Sigmoid colon (tissue), 4 donors: ENCODE results near the gene STN1.

Experiments
- EP300 ChIP-seq, 4 donors: sonication (generic); formaldehyde crosslinking; IDR thresholded peaks; one replicate each; pipeline ENCODE4 v1.6.1; 2017; ENCODE audit warnings: antibody characterized with exemption in 4 of 4
- POLR2AphosphoS5 ChIP-seq, 4 donors: sonication (generic); formaldehyde crosslinking; IDR thresholded peaks; one replicate each; pipeline ENCODE4 v1.6.1; 2017; ENCODE audit warnings: antibody characterized with exemption in 4 of 4
- TF ChIP-seq, protein P1 (sequence below), 4 experiments: fragments of 450-650 bp in 3 of 4; fragments of 200-600 bp in 1 of 4; IDR thresholded peaks; one replicate each; pipeline ENCODE4 v1.5.1; 2016 to 2019; ENCODE audit warnings: antibody characterized with exemption in 4 of 4, mild to moderate bottlenecking in 3 of 4, moderate library complexity in 2 of 4

DNA sequence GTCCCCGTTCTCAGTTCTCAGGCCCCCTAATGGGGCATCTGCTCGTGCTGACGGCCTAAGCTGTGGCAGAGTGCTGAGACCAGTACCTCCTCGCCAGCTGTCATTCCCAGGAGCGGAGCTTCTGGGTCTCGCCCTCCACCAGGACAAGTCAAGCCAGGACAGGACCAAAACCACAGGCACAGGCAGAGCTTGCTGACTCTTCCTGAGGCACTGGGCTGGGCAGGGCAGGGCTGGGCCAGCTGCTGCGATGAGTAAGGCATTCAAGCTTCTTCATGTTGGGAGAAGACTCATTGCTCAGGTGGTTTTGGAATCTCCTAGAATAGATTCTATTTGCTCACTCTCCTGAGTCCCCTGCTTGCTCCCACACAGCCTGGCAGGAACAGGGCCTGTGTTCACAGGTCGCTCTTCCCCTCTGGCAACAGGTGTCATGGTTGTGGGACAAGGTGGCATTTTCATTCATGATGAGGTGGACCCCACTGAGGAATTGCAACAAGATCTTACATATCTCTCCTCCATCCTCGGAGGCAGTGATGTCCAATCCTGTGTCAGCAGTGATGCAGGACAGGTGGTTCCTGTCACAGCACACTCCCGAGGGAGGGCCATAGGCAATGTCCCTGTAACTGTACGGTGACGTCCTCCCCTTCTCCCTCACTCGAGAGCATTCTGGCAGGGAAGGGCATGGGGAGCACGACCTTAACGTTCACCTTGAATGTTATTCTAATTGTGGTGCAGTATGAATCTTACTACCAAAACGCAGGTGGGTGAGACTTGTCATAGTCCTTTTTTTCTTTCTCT, 45.6 kb downstream of the STN1 start:
- TF ChIP-seq, protein P1, sequence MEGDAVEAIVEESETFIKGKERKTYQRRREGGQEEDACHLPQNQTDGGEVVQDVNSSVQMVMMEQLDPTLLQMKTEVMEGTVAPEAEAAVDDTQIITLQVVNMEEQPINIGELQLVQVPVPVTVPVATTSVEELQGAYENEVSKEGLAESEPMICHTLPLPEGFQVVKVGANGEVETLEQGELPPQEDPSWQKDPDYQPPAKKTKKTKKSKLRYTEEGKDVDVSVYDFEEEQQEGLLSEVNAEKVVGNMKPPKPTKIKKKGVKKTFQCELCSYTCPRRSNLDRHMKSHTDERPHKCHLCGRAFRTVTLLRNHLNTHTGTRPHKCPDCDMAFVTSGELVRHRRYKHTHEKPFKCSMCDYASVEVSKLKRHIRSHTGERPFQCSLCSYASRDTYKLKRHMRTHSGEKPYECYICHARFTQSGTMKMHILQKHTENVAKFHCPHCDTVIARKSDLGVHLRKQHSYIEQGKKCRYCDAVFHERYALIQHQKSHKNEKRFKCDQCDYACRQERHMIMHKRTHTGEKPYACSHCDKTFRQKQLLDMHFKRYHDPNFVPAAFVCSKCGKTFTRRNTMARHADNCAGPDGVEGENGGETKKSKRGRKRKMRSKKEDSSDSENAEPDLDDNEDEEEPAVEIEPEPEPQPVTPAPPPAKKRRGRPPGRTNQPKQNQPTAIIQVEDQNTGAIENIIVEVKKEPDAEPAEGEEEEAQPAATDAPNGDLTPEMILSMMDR (IDR thresholded peaks at IDR 0.05): no peak
- TF ChIP-seq EP300 (IDR thresholded peaks at IDR 0.05) (no peak), POLR2AphosphoS5 (IDR thresholded peaks at IDR 0.05) (no peak)
